OCI-LY1 (cell line): ENCODE measurements around the gene LDLRAD4.

ENCODE experiments used
- CTCF ChIP-seq: fragments of 200-600 bp; sonication (generic), shearing (Covaris generic); IDR thresholded peaks from 2 replicates; pipeline ENCODE4 v1.5.1; 2017; ENCODE audit warnings: mild to moderate bottlenecking, antibody characterized with exemption, low read length, moderate library complexity, mixed read lengths
- EZH2 ChIP-seq: fragments of 200-600 bp; sonication (generic), shearing (Covaris generic); IDR thresholded peaks from 2 replicates; pipeline ENCODE4 v1.8.0; 2017; ENCODE audit warnings: borderline replicate concordance, mixed run types, mild to moderate bottlenecking, antibody characterized with exemption, low read length, moderate library complexity, mixed read lengths

GRCh38 chr18:13425357-13426091, 207.0 kb downstream of the LDLRAD4 start:
- TF ChIP-seq CTCF (no peak), EZH2 (no peak)
